ENCODE measurements around the gene EML2. TPM values are rescaled to one million over a fixed set of nuclear protein-coding genes. Genes with fewer than 3 reads are reported as not detected.

EML2 gene
- total and polyA plus RNA-seq, 11 donors: 19.0 to 50.2 (median 38.9) TPM

GRCh38 chr19:45623984-45624383, 15.2 kb downstream of the EML2 start:
- H3K4me3 ChIP-seq: no peak overlapping the region
- TF ChIP-seq POLR2A (IDR thresholded peaks at IDR 0.05): no peak
- TF ChIP-seq CTCF (IDR thresholded peaks at IDR 0.05): no peak
- H3K9me3 ChIP-seq: no peaks in the 10 kb centered on the region
- DNase-seq (no peak), ATAC-seq (no peak)
- intact Hi-C loops (cut with DNase I): no loop called here
- H3K27me3 ChIP-seq: no peaks in the 10 kb centered on the region
- WGBS, 4 donors: 90 to 95% (median 91%) methylated on average over 1 of the region's 1 CpG
- peaks cover 0 to 91% (median 68%) of the 10 kb centered on the region in 9 donors for H3K36me3 ChIP-seq
- no peak overlapping the region for H3K27ac ChIP-seq
- H3K4me1 ChIP-seq: no peaks in the 10 kb centered on the region

- DNase-seq (no peak), ATAC-seq (no peak)
- no peak overlapping the region for H3K4me3 ChIP-seq
- H3K9me3 ChIP-seq: no peaks in the 10 kb centered on the region
- TF ChIP-seq CTCF (IDR thresholded peaks at IDR 0.05) (no peak), POLR2A (IDR thresholded peaks at IDR 0.05) (no peak)
- H3K36me3 ChIP-seq: peaks cover 0 to 85% (median 61%) of the 10 kb centered on the region in 9 donors
- WGBS, 4 donors: 90 to 93% (median 91%) methylated on average over 6 of the region's 6 CpGs
- H3K4me1 ChIP-seq: no peaks in the 10 kb centered on the region
- intact Hi-C loops (cut with DNase I): no loop called here
- no peaks in the 10 kb centered on the region for H3K27me3 ChIP-seq
- H3K27ac ChIP-seq: no peak overlapping the region
These were observed 17.2 kb downstream of the EML2 start for GRCh38 chr19:45621976-45622503.

- ATAC-seq (peak in 2 of 4 donors; percentile 26 to 45), DNase-seq (no peak)
- WGBS, 4 donors: 87 to 92% (median 91%) methylated on average over 16 to 17 of the region's 17 CpGs
- Histone ChIP-seq H3K4me1 (peaks cover 0 to under 1% (median 0%) of the 10 kb centered on the region in 12 donors), H3K27me3 (no peaks in the 10 kb centered on the region), H3K27ac (no peak overlapping the region), H3K9me3 (no peaks in the 10 kb centered on the region), H3K36me3 (peaks cover 0 to 79% (median 58%) of the 10 kb centered on the region in 9 donors), H3K4me3 (no peak overlapping the region)
- TF ChIP-seq POLR2A (IDR thresholded peaks at IDR 0.05): no peak
- TF ChIP-seq CTCF (IDR thresholded peaks at IDR 0.05): no peak
- intact Hi-C loops (cut with DNase I): no loop called here
These were observed 17.8 kb downstream of the EML2 start for GRCh38 chr19:45621389-45621788.

- H3K36me3 ChIP-seq: peaks cover 0 to 75% (median 63%) of the 10 kb centered on the region in 9 donors
- no peak for DNase-seq
- H3K4me1 ChIP-seq: peaks cover 0 to 26% (median 4%) of the 10 kb centered on the region in 12 donors
- no peaks in the 10 kb centered on the region for H3K9me3 ChIP-seq
- WGBS, 4 donors: 89 to 92% (median 90%) methylated on average over 10 of the region's 10 CpGs
- TF ChIP-seq CTCF (IDR thresholded peaks at IDR 0.05) (no peak), POLR2A (IDR thresholded peaks at IDR 0.05) (no peak)
- no peaks in the 10 kb centered on the region for H3K27me3 ChIP-seq
- intact Hi-C loops (cut with DNase I): no loop called here
- ATAC-seq: no peak
- H3K27ac ChIP-seq: no peak overlapping the region
- no peak overlapping the region for H3K4me3 ChIP-seq
These were observed 22.5 kb downstream of the EML2 start for GRCh38 chr19:45616704-45617017.
